AML-193 (cell line): ENCODE results near the gene TRPM3.
A peak's percentile ranks its signal among the peaks of the same experiment; 100 is the strongest.

Experiments
- DNase-seq, 2 experiments: peaks; one replicate each; lab custom pipeline; 2025; lab: John Stamatoyannopoulos, UW

The TRPM3 gene

GRCh38 chr9:70580606-70581195, 540.7 kb downstream of the TRPM3 start:
- peak; percentile 88 to 89 for DNase-seq

GRCh38 chr9:70579686-70580085, 541.7 kb downstream of the TRPM3 start:
- DNase-seq, result no peak

GRCh38 chr9:70578720-70579119, 542.7 kb downstream of the TRPM3 start:
- DNase-seq, result no peak

- no peak for DNase-seq
Measured at GRCh38 chr9:70577671-70578070, 543.8 kb downstream of the TRPM3 start.

- DNase-seq, result no peak
Measured at GRCh38 chr9:70576116-70576515, 545.3 kb downstream of the TRPM3 start.

GRCh38 chr9:70574151-70574837, 547.1 kb downstream of the TRPM3 start:
- DNase-seq, result no peak

- no peak for DNase-seq
Measured at GRCh38 chr9:70573308-70573707, 548.1 kb downstream of the TRPM3 start.

GRCh38 chr9:70571258-70571657, 550.2 kb downstream of the TRPM3 start:
- no peak for DNase-seq

- no peak for DNase-seq
Measured at GRCh38 chr9:70569791-70570190, 551.6 kb downstream of the TRPM3 start.

GRCh38 chr9:70569070-70569772, 552.2 kb downstream of the TRPM3 start:
- no peak for DNase-seq

GRCh38 chr9:70567511-70567910, 553.9 kb downstream of the TRPM3 start:
- no peak for DNase-seq

- no peak for DNase-seq
Measured at GRCh38 chr9:70566751-70567150, 554.7 kb downstream of the TRPM3 start.

- DNase-seq, result no peak
Measured at GRCh38 chr9:70566066-70566465, 555.4 kb downstream of the TRPM3 start.

- DNase-seq, result no peak
Measured at GRCh38 chr9:70564468-70565335, 556.7 kb downstream of the TRPM3 start.

- DNase-seq, result peak; percentile 87 to 88
Measured at GRCh38 chr9:70563431-70564204, 557.8 kb downstream of the TRPM3 start.

- DNase-seq, result no peak
Measured at GRCh38 chr9:70563010-70563409, 558.4 kb downstream of the TRPM3 start.

- no peak for DNase-seq
Measured at GRCh38 chr9:70561786-70562395, 559.5 kb downstream of the TRPM3 start.

GRCh38 chr9:70561111-70561510, 560.3 kb downstream of the TRPM3 start:
- DNase-seq, result no peak

GRCh38 chr9:70559102-70559501, 562.3 kb downstream of the TRPM3 start:
- no peak for DNase-seq

GRCh38 chr9:70557661-70558369, 563.6 kb downstream of the TRPM3 start:
- no peak for DNase-seq
